ENCODE results near the gene NLRP6.
"Not testable (repeated sequence)": the region's sequence is repeated elsewhere in the genome, so short reads cannot be mapped to it uniquely, and the experiment has no call there.

GRCh38 chr11:319888-320273 lies 41.7 kb downstream of the NLRP6 start:
- TF ChIP-seq, protein P1, sequence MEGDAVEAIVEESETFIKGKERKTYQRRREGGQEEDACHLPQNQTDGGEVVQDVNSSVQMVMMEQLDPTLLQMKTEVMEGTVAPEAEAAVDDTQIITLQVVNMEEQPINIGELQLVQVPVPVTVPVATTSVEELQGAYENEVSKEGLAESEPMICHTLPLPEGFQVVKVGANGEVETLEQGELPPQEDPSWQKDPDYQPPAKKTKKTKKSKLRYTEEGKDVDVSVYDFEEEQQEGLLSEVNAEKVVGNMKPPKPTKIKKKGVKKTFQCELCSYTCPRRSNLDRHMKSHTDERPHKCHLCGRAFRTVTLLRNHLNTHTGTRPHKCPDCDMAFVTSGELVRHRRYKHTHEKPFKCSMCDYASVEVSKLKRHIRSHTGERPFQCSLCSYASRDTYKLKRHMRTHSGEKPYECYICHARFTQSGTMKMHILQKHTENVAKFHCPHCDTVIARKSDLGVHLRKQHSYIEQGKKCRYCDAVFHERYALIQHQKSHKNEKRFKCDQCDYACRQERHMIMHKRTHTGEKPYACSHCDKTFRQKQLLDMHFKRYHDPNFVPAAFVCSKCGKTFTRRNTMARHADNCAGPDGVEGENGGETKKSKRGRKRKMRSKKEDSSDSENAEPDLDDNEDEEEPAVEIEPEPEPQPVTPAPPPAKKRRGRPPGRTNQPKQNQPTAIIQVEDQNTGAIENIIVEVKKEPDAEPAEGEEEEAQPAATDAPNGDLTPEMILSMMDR (IDR thresholded peaks at IDR 0.05; ENCODE audit: low read depth, low read length) = not testable (repeated sequence)
- not testable (repeated sequence) for TF ChIP-seq EZH2phosphoT487 (IDR thresholded peaks at IDR 0.05; ENCODE audit: low read depth)

All from OCI-LY3 (cell line).